SK-N-SH (cell line): Measurements from ENCODE around the gene IFT25. TPM values are rescaled to one million over a fixed set of nuclear protein-coding genes. Genes with fewer than 3 reads are reported as not detected.

ENCODE experiments used
- CTCF ChIA-PET: fragments of 300-600, 350-600 bp; formaldehyde crosslinking; extraction: SDS; loops from one replicate; lab custom pipeline; 2021; lab: Yijun Ruan, JAX
- POLR2A ChIA-PET: fragments of 350-600 bp; sonication (Branson Sonifier 250); formaldehyde crosslinking; extraction: SDS; loops from one replicate; lab custom pipeline; 2020; ENCODE audit warnings: antibody characterized with exemption, inconsistent platforms; lab: Yijun Ruan, JAX
- DNase-seq: peaks from one replicate; pipeline ENCODE4 v3.0.0; 2012
- H2AFZ ChIP-seq: fragments of 200-600 bp; sonication (generic); 2 replicates; pipeline ENCODE4 v1.8.1; 2016; ENCODE audit warnings: antibody characterized with exemption, mild to moderate bottlenecking, low read depth
- H3F3A ChIP-seq: fragments of 200-600 bp; sonication (generic); replicated peaks from 2 replicates; pipeline ENCODE3; 2016; ENCODE audit warnings: antibody characterized with exemption, mild to moderate bottlenecking; ENCODE audit not compliant: insufficient read depth
- H3K27ac ChIP-seq, 2 experiments: fragments of 200-500 bp in 1 of 2; fragments of 200-600 bp in 1 of 2; sonication (Bioruptor generic) in 1 of 2; sonication (generic), shearing (Covaris generic) in 1 of 2; 2 replicates each; pipeline versions ENCODE4 v1.5.1 to v1.6.1; 2014 to 2016; ENCODE audit warnings: low read depth in 2 of 2, inconsistent platforms in 1 of 2, low read length in 1 of 2, mild to moderate bottlenecking in 1 of 2, mixed read lengths in 1 of 2
- H3K27me3 ChIP-seq: fragments of 200-600 bp; sonication (generic), shearing (Covaris generic); 2 replicates; pipeline ENCODE4 v1.6.1; 2016; ENCODE audit warnings: mixed run types; ENCODE audit not compliant: insufficient read depth
- H3K36me3 ChIP-seq, 2 experiments: fragments of 200-500 bp in 1 of 2; fragments of 200-600 bp in 1 of 2; sonication (Bioruptor generic) in 1 of 2; sonication (generic) in 1 of 2; replicated peaks in 1 of 2; 2 replicates each; pipeline versions ENCODE3 to v1.5.1; 2014 to 2016; ENCODE audit warnings: low read length in 1 of 2, mild to moderate bottlenecking in 1 of 2; ENCODE audit not compliant: insufficient read depth in 2 of 2, control insufficient read depth in 1 of 2
- H3K4me1 ChIP-seq, 2 experiments: fragments of 200-500 bp in 1 of 2; fragments of 200-600 bp in 1 of 2; sonication (Bioruptor generic) in 1 of 2; sonication (generic), shearing (Covaris generic) in 1 of 2; 2 replicates each; pipeline versions ENCODE4 v1.5.1 to v1.6.1; 2014 to 2016; ENCODE audit warnings: low read depth in 1 of 2, low read length in 1 of 2, mixed run types in 1 of 2; ENCODE audit not compliant: insufficient read depth in 2 of 2, control insufficient read depth in 1 of 2
- H3K4me2 ChIP-seq: fragments of 200-600 bp; sonication (generic), shearing (Covaris generic); 2 replicates; pipeline ENCODE4 v1.6.1; 2017; ENCODE audit warnings: mixed run types
- H3K4me3 ChIP-seq, 2 experiments: fragments of 200-500 bp in 1 of 2; fragments of 200-600 bp in 1 of 2; sonication (Bioruptor generic) in 1 of 2; sonication (generic), shearing (Covaris generic) in 1 of 2; 2 replicates each; pipeline versions ENCODE4 v1.5.1 to v1.8.1; 2014 to 2016; ENCODE audit warnings: low read depth in 2 of 2, inconsistent platforms in 1 of 2, low read length in 1 of 2, mild to moderate bottlenecking in 1 of 2, mixed read lengths in 1 of 2, moderate library complexity in 1 of 2
- H3K79me2 ChIP-seq: fragments of 200-600 bp; sonication (generic); 2 replicates; pipeline ENCODE4 v1.8.1; 2017; ENCODE audit warnings: mild to moderate bottlenecking; ENCODE audit not compliant: insufficient read depth
- H3K9ac ChIP-seq: fragments of 200-600 bp; sonication (generic); 2 replicates; pipeline ENCODE4 v1.6.1; 2017; ENCODE audit warnings: mixed run types
- H3K9me2 ChIP-seq: fragments of 200-600 bp; sonication (generic); 2 replicates; pipeline ENCODE4 v1.6.1; 2017; ENCODE audit warnings: mixed run types
- H3K9me3 ChIP-seq: fragments of 200-600 bp; sonication (generic); 2 replicates; pipeline ENCODE4 v1.6.1; 2017; ENCODE audit warnings: mixed run types, mild to moderate bottlenecking, moderate library complexity
- H4K20me1 ChIP-seq: fragments of 200-600 bp; sonication (generic); 2 replicates; pipeline ENCODE4 v1.6.1; 2017; ENCODE audit warnings: mild to moderate bottlenecking, mixed run types; ENCODE audit not compliant: insufficient read depth
- EZH2phosphoT487 ChIP-seq: fragments of 200-600 bp; sonication (generic); IDR thresholded peaks from 2 replicates; pipeline ENCODE4 v1.6.1; 2017; ENCODE audit warnings: low read depth, mixed run types, mild to moderate bottlenecking, antibody characterized with exemption, moderate library complexity, borderline replicate concordance
- GABPA ChIP-seq: IDR thresholded peaks from 2 replicates; pipeline ENCODE4 v1.4.0; 2012; ENCODE audit warnings: low read depth, mild to moderate bottlenecking
- RFX5 ChIP-seq: IDR thresholded peaks from 2 replicates; pipeline ENCODE4 v1.6.1; 2012; ENCODE audit warnings: mild to moderate bottlenecking, improper control_type of control experiment, low read length
- SIN3A ChIP-seq: IDR thresholded peaks from 2 replicates; pipeline ENCODE4 v1.6.1; 2012; ENCODE audit warnings: low read depth, mild to moderate bottlenecking, low read length, moderate library complexity, borderline replicate concordance
- TEAD4 ChIP-seq: IDR thresholded peaks from 2 replicates; pipeline ENCODE4 v1.4.0; 2012; ENCODE audit warnings: mild to moderate bottlenecking, borderline replicate concordance; ENCODE audit not compliant: insufficient read depth
- WGBS: methylation state at CpG from one replicate; pipeline ENCODE4 v1.1.6; 2017; ENCODE audit warnings: low lambda C conversion rate; 5-methylcytosine and 5-hydroxymethylcytosine counted together
- polyA plus RNA-seq, 3 experiments: library from polyadenylated mRNA; depleted of rRNA; stranded (reverse); fragments of >200 nt; gene quantifications; 2 replicates each; pipeline ENCODE4 v1.2.3, GENCODE V29; 2012
- TF ChIP-seq, protein P1 (sequence below): fragments of 150-350 bp; IDR thresholded peaks from 2 replicates; pipeline ENCODE4 v1.6.1; 2016; ENCODE audit warnings: mild to moderate bottlenecking, low read depth, low read length
- TF ChIP-seq, protein P2 (sequence below): IDR thresholded peaks from 2 replicates; pipeline ENCODE4 v1.6.1; 2012; ENCODE audit warnings: mild to moderate bottlenecking, low read depth, low read length, moderate library complexity
- TF ChIP-seq, protein P3 (sequence below): fragments of 200-600 bp; sonication (generic); IDR thresholded peaks from 2 replicates; pipeline ENCODE4 v1.6.1; 2017; ENCODE audit warnings: antibody characterized with exemption, mild to moderate bottlenecking, moderate library complexity
- TF ChIP-seq, protein P4 (sequence below): IDR thresholded peaks from 2 replicates; pipeline ENCODE4 v1.4.0; 2012; ENCODE audit warnings: low read depth, borderline replicate concordance
- TF ChIP-seq, protein P5 (sequence below): fragments of 150-350 bp; IDR thresholded peaks from 2 replicates; pipeline ENCODE4 v1.6.1; 2017; ENCODE audit warnings: antibody characterized with exemption, low read length, low read depth, borderline replicate concordance

The IFT25 gene
- polyA plus RNA-seq, 1 of the 3 experiments (the other 2 are of a cell fraction), result 25.7 TPM

DNA sequence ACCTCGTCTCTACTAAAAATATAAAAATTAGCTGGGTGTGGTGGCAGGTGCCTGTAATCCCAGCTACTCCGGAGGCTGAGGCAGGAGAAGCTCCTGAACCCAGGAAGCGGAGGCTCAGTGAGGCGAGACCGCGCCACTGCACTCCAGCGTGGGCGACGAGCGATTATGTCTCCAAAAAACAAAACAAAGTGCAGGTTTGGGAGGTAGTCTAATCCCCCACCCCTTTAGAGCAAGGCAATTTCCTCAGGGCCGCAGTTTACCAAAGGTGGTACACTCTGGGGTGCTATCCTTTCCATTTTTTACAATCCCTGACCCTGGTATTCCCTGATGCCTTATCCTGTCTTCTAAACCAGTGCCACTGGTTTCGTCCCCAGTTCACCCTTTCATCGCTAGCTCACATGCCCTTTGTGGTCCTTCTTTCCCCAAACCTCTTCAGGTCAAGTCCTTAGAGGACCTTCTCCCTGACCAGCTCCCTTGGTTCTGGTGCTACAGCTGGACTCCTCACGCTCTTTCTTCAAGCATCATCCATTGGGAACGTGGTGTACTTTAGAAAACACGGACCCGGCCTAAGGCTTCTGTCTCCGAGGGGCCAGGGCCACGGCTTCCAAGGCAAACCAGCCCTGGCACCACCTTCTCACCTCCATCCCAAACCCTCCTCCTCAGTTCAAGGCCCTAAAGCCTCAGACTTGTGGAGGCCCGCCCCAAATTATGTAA lies 873 bp downstream of the IFT25 start:
- Histone ChIP-seq H3K27ac (peak overlapping the region; percentile 74 to 85), H2AFZ (peak overlapping the region; percentile 79; the same call in 1 of the 2 replicates), H3K36me3 (peaks cover 15% of the 10 kb centered on the region in 2 experiments), H3F3A (no peaks in the 10 kb centered on the region), H3K4me2 (peak overlapping the region; percentile 75), H3K4me3 (peak overlapping the region; percentile 72 to 95), H3K9ac (peak overlapping the region; percentile 83), H3K4me1 (peaks cover 11 to 24% of the 10 kb centered on the region in 2 experiments; a peak in 2 of 4 replicates), H4K20me1 (peaks cover 7% of the 10 kb centered on the region), H3K27me3 (no peaks in the 10 kb centered on the region), H3K9me3 (no peaks in the 10 kb centered on the region), H3K9me2 (no peaks in the 10 kb centered on the region), H3K79me2 (peaks cover 72% of the 10 kb centered on the region)
- CTCF ChIA-PET, result interaction anchor here (0.7 to 11.2 kb wide), 4 partner anchors 10 to 84 kb away, joined by 3 to 100 read pairs (median 3); no protein-coding TSS in a partner anchor
- 68% methylated on average over 20 of the region's 20 CpGs for whole genome bisulfite sequencing
- TF ChIP-seq, protein P1, sequence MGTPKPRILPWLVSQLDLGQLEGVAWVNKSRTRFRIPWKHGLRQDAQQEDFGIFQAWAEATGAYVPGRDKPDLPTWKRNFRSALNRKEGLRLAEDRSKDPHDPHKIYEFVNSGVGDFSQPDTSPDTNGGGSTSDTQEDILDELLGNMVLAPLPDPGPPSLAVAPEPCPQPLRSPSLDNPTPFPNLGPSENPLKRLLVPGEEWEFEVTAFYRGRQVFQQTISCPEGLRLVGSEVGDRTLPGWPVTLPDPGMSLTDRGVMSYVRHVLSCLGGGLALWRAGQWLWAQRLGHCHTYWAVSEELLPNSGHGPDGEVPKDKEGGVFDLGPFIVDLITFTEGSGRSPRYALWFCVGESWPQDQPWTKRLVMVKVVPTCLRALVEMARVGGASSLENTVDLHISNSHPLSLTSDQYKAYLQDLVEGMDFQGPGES, result no peak
- TF ChIP-seq RFX5 (no peak), GABPA (no peak), TEAD4 (no peak), EZH2phosphoT487 (no peak), SIN3A (no peak)
- TF ChIP-seq, protein P2, sequence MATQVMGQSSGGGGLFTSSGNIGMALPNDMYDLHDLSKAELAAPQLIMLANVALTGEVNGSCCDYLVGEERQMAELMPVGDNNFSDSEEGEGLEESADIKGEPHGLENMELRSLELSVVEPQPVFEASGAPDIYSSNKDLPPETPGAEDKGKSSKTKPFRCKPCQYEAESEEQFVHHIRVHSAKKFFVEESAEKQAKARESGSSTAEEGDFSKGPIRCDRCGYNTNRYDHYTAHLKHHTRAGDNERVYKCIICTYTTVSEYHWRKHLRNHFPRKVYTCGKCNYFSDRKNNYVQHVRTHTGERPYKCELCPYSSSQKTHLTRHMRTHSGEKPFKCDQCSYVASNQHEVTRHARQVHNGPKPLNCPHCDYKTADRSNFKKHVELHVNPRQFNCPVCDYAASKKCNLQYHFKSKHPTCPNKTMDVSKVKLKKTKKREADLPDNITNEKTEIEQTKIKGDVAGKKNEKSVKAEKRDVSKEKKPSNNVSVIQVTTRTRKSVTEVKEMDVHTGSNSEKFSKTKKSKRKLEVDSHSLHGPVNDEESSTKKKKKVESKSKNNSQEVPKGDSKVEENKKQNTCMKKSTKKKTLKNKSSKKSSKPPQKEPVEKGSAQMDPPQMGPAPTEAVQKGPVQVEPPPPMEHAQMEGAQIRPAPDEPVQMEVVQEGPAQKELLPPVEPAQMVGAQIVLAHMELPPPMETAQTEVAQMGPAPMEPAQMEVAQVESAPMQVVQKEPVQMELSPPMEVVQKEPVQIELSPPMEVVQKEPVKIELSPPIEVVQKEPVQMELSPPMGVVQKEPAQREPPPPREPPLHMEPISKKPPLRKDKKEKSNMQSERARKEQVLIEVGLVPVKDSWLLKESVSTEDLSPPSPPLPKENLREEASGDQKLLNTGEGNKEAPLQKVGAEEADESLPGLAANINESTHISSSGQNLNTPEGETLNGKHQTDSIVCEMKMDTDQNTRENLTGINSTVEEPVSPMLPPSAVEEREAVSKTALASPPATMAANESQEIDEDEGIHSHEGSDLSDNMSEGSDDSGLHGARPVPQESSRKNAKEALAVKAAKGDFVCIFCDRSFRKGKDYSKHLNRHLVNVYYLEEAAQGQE, result no peak
- TF ChIP-seq, protein P3, sequence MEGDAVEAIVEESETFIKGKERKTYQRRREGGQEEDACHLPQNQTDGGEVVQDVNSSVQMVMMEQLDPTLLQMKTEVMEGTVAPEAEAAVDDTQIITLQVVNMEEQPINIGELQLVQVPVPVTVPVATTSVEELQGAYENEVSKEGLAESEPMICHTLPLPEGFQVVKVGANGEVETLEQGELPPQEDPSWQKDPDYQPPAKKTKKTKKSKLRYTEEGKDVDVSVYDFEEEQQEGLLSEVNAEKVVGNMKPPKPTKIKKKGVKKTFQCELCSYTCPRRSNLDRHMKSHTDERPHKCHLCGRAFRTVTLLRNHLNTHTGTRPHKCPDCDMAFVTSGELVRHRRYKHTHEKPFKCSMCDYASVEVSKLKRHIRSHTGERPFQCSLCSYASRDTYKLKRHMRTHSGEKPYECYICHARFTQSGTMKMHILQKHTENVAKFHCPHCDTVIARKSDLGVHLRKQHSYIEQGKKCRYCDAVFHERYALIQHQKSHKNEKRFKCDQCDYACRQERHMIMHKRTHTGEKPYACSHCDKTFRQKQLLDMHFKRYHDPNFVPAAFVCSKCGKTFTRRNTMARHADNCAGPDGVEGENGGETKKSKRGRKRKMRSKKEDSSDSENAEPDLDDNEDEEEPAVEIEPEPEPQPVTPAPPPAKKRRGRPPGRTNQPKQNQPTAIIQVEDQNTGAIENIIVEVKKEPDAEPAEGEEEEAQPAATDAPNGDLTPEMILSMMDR, result no peak
- TF ChIP-seq, protein P4, sequence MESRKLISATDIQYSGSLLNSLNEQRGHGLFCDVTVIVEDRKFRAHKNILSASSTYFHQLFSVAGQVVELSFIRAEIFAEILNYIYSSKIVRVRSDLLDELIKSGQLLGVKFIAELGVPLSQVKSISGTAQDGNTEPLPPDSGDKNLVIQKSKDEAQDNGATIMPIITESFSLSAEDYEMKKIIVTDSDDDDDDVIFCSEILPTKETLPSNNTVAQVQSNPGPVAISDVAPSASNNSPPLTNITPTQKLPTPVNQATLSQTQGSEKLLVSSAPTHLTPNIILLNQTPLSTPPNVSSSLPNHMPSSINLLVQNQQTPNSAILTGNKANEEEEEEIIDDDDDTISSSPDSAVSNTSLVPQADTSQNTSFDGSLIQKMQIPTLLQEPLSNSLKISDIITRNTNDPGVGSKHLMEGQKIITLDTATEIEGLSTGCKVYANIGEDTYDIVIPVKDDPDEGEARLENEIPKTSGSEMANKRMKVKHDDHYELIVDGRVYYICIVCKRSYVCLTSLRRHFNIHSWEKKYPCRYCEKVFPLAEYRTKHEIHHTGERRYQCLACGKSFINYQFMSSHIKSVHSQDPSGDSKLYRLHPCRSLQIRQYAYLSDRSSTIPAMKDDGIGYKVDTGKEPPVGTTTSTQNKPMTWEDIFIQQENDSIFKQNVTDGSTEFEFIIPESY, result no peak
- TF ChIP-seq, protein P5, sequence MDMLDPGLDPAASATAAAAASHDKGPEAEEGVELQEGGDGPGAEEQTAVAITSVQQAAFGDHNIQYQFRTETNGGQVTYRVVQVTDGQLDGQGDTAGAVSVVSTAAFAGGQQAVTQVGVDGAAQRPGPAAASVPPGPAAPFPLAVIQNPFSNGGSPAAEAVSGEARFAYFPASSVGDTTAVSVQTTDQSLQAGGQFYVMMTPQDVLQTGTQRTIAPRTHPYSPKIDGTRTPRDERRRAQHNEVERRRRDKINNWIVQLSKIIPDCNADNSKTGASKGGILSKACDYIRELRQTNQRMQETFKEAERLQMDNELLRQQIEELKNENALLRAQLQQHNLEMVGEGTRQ, result no peak
- POLR2A ChIA-PET, result interaction anchor here (1.0 to 1.6 kb wide), 4 partner anchors 15 to 108 kb away, joined by 3 to 4 read pairs (median 4); partner anchors contain the start of gene TMEM59
- peak; percentile 39 for DNase-seq
